ENCODE results near the gene ASCC2.

Gene ASCC2

GRCh38 chr22:29741926-29742325 lies 96.1 kb downstream of the ASCC2 start:
- no peak for TF ChIP-seq CTCF (IDR thresholded peaks at IDR 0.05; ENCODE audit: low read depth, low read length)
- no peak overlapping the region for H3K4me3 ChIP-seq (replicated peaks in 1 of 2; ENCODE audit: low read depth in 2 of 2, low read length in 2 of 2)
- DNase-seq (ENCODE audit: low read depth in 2 of 2): no peak

- H3K4me3 ChIP-seq (replicated peaks in 1 of 2; ENCODE audit: low read depth in 2 of 2, low read length in 2 of 2): no peak overlapping the region
- no peak for TF ChIP-seq CTCF (IDR thresholded peaks at IDR 0.05; ENCODE audit: low read depth, low read length)
- no peak for DNase-seq (ENCODE audit: low read depth in 2 of 2)
Measured at GRCh38 chr22:29740216-29740615, 97.9 kb downstream of the ASCC2 start.

- no peak overlapping the region for H3K4me3 ChIP-seq (replicated peaks in 1 of 2; ENCODE audit: low read depth in 2 of 2, low read length in 2 of 2)
- no peak for DNase-seq (ENCODE audit: low read depth in 2 of 2)
- TF ChIP-seq CTCF (IDR thresholded peaks at IDR 0.05; ENCODE audit: low read depth, low read length): no peak
Measured at GRCh38 chr22:29739346-29739875, 98.7 kb downstream of the ASCC2 start.
